GM19023 (cell line): Measurements from ENCODE around the gene TRPC4AP.

Experiments used
- ATAC-seq: cut with Tn5 transposase; IDR thresholded peaks from one replicate; pipeline ENCODE4 v1.9.1; 2021; ENCODE audit warnings: mild to moderate bottlenecking, moderate library complexity; ENCODE audit not compliant: unreplicated experiment

The TRPC4AP gene

DNA sequence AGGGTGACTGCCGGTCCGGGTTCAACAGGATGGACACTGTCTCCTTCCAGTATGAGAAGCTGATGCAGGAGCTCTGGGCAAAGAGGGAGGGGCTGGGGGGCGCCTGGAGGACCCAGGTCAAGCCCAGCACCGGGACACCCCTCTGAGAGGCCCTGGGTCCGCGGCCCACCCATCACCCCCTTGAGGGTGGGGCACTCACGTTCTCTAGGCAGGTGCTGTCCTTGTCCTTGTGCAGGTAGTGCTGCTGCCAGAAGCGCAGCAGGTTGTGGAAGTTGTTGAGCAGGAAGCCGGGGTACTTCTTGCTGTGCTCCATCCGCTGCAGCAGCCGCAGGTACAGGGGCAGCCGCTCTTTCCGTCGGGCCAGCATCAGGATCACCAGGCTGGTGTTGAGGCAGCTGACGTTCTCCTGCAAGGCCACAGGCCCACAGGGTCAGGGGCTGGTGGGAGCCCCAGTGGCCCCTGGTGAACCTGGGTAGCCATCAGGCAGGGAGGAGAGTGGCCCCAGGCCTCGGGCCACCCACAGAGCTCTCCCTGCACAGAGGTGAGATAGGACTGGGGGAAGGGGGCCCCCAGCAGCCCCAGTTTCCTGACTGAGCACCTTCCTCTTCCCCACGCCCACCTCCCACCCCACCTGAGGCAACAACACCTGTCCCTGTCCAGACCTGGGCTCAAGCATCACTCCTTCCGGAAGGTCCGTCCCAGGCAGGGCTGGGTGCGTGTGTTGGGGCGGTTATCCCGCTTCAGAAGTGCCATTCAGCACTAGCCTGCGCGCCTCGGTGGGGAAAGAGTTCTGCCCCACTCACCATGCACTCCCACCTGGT lies 89.2 kb downstream of the TRPC4AP start:
- ATAC-seq = no peak

DNA sequence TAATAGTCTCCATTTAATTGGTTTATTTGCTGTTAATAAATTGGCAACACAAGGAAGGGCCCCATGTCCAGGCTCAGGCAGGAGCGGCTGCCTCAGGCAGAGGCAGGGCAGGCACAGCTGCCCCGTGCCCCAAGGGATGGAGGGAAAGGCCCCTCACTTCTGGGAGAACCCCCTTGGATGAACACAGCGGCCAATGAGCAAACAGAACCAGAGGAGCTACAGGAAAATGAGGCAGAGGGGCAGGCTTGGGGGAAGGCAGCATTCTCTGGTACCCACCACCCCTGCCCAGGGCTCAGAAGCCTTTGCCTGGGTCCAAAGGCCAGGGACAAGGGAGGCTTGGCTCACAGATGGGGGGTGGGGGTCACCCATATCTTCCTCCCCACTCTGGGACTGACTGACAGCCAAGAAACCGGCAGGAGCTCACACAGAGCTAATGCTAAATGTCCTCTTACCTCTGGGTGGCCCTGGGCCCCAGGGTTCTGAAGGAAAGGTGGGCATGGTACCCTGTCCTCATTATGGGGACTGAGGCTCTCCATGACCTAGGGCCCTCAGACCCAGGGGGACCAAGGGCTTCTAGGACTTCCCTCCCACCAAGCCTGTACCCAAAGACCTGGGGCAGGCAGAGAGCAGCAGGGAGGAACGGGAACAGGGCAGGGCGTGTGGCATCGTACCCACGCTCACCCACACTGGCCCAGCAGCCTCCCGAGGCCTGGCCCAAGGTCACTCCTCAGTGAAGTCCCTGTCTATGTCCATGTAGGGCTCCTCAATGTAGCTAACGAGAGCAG lies 90.0 kb downstream of the TRPC4AP start:
- ATAC-seq = no peak

DNA sequence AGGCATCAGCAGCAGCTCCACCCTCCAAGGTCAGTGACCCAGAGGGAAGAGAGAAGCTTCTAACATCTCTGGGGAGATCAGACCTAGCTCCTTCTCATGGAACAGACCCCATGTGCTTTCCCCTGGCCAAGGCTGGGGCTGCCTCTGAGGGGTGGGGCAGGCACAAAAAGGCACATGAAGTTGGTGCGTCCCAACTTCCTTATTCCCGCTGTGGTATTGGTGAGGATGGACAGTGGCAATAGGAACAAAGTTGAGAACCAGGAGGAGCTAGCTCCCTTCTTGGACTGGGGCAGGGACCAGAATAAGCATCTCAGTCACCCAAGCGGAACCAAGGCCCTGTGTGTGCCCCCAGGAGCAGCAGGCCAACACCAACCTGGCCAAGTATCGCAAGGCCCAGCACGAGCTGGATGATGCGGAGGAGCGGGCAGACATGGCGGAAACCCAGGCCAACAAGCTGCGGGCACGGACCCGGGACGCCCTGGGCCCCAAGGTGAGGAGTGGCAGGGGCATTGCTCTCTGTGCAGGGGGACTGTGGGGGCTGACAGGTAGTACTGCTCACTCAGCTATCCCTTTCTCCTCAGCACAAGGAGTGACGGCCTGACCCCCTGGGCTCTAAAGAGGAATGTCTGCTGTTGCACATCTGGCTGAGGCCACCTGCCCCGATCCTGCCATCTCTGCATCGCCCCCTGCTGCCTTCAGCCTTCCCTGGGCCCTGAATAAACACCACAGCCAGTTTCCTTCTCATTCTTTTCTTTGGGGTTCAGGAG lies 90.8 kb downstream of the TRPC4AP start:
- no peak for ATAC-seq

DNA sequence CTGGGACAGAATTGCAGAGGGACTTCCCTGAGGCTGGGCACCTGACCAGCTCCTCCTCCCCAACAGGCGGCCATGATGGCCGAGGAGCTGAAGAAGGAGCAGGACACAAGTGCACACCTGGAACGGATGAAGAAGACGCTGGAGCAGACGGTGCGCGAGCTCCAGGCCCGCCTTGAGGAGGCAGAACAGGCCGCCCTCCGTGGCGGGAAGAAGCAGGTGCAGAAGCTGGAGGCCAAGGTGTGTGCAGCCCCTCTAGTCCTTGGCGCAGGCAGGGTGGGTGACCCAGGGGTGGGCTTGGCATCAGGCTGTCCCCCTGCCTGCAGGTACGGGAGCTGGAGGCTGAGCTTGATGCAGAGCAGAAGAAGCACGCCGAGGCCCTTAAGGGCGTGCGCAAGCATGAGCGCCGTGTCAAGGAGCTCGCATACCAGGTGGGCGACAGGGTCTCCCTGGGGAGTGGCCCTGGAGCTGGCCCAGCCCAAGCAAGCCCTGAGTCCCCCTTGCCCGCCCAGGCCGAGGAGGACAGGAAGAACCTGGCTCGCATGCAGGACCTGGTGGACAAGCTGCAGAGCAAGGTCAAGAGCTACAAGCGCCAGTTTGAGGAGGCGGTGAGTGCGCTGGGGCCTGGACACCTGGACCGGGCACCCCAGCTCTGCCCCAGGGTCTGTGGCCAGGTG lies 91.5 kb downstream of the TRPC4AP start:
- no peak for ATAC-seq

DNA sequence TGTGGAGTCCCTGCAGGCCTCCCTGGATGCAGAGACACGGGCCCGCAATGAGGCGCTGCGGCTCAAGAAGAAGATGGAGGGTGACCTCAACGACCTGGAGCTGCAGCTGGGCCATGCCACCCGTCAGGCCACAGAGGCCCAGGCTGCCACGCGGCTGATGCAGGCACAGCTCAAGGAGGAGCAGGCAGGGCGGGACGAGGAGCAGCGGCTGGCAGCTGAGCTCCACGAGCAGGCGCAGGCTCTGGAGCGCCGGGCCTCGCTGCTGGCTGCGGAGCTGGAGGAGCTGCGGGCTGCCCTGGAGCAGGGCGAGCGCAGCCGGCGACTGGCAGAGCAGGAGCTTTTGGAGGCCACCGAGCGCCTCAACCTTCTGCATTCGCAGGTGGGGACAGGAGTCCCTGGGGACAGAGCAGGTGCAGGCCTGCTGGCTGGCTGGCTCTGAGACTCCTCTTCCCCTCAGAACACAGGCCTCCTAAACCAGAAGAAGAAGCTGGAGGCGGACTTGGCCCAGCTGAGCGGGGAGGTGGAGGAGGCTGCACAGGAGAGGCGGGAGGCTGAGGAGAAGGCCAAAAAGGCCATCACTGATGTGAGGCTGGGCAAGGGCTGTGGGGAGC lies 92.2 kb downstream of the TRPC4AP start:
- no peak for ATAC-seq

DNA sequence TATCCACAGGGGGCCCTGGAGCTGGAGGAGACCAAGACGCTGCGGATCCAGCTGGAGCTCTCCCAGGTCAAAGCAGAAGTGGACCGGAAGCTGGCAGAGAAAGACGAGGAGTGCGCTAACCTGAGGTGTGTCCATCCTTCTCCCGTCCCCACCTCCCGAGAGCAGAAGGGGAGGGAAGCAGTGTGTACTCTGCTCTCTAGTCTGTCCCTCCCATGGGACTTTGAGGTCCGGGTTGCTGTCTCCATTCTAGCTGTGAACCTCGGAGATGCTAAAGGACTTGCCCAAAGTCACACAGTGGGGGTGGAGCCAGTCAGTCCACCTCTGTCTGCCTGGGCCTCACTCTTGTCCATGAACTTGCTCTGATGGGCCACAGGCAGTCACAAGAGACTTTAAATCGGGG lies 92.8 kb downstream of the TRPC4AP start:
- ATAC-seq = no peak

DNA sequence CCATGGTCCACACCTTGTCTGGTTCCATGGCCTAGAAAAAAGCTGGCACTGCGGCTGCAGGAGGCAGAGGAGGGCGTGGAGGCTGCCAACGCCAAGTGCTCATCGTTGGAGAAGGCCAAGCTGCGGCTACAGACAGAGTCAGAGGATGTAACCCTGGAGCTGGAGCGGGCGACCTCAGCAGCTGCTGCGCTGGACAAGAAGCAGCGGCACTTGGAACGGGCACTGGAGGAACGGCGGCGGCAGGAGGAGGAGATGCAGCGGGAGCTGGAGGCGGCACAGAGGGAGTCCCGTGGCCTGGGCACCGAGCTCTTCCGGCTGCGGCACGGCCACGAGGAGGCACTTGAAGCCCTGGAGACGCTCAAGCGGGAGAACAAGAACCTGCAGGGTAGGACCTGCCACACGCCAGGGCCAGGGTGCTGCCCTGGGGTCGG lies 93.6 kb downstream of the TRPC4AP start:
- no peak for ATAC-seq

DNA sequence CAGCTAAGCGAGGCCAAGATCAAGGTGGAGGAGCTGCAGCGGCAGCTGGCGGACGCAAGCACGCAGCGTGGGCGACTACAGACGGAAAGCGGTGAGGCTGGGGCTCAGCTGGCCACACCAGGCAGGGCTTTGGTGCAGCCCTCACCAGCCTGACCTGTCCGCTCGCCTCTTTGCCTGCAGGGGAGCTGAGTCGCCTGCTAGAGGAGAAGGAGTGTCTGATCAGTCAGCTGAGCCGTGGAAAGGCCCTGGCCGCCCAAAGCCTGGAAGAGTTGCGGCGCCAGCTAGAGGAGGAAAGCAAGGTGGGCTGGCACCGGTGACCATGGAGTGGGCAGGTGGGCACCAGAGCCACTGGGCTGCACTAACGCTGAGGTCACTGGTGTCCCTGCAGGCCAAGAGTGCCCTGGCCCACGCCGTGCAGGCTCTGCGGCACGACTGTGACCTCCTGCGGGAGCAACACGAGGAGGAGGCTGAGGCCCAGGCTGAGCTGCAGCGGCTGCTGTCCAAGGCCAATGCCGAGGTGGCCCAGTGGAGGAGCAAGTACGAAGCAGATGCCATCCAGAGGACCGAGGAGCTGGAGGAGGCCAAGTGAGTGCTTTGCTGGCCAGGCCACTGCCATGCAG lies 94.2 kb downstream of the TRPC4AP start:
- no peak for ATAC-seq

DNA sequence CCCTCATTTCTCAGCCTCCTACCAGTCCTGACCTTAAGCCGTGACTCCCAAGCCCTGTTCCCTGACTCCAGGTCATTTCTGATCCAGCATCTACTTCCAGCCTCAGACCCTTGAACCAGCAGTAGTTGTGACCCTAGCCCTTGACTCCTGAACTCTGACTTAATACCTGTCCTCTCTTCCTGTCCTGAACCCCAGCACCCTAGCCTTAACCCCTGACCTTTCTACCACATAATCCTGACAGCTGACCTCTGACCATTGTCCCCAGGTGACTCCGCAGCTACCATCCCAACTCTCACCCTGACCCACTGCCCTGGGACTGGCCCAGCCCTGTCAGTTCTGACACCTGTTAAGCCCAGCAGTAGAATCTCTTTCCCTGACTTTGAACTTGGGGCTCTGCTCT lies 94.8 kb downstream of the TRPC4AP start:
- ATAC-seq = no peak

DNA sequence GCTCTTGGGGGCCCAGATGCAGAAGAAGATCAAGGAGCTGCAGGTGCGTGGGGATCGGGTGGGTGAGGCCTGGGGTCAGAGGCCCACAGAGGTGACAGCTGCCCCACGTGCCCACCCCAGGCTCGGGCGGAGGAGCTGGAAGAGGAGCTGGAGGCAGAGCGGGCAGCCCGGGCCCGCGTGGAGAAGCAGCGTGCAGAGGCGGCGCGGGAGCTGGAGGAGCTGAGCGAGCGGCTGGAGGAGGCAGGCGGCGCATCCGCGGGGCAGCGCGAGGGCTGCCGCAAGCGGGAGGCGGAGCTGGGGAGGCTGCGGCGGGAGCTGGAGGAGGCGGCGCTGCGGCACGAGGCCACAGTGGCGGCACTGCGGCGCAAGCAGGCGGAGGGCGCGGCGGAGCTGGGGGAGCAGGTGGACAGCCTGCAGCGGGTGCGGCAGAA lies 95.5 kb downstream of the TRPC4AP start:
- ATAC-seq = no peak

DNA sequence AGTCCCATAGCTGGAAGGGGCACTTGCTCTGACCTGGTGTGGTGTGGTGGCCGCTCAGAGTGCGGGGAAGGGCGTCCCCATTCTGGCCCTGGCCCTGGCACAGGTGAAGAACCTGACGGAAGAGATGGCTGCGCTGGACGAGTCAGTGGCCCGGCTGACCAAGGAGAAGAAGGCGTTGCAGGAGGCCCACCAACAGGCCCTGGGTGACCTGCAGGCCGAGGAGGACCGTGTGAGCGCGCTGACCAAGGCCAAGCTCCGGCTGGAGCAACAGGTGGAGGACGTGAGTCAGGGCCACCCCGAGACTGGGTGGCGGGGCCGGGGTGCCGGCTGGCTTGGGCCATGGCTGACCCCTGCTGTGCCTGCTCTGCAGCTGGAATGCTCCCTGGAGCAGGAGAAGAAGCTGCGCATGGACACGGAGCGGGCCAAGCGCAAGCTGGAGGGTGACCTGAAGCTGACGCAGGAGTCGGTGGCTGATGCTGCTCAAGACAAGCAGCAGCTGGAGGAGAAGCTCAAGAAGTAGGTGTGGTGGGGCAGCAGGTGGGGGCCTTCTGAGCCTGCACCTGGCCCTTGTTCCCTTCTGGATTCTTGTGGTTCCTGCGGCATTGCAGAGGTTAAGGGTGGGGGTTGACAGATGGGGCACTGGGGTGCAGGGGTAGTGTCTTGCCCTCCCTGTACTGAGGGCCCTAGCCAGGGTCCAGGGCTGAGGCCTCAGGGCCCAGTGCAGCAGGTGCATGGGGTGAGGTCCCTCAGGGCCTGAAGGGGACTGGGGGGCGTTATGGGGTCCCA lies 96.2 kb downstream of the TRPC4AP start:
- no peak for ATAC-seq

DNA sequence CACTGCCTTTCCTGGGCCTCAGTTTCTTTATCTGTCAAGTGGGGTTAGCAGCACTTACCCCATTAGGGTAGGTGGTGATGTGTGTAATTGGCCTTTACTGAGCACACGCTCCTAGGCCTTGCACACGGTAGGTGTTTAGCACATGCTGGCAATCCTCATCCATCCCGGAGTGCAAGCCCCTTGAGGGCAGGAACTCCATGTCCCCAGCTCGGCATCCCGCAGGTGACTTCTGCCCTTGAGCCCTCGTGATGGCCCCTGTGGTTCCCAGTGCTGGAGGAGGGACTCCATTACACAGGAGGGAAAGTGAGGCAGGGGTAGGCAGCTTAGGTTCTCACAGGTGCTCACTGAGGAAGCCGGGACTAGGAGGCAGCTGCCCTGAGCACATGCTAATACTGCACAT lies 96.9 kb downstream of the TRPC4AP start:
- no peak for ATAC-seq

DNA sequence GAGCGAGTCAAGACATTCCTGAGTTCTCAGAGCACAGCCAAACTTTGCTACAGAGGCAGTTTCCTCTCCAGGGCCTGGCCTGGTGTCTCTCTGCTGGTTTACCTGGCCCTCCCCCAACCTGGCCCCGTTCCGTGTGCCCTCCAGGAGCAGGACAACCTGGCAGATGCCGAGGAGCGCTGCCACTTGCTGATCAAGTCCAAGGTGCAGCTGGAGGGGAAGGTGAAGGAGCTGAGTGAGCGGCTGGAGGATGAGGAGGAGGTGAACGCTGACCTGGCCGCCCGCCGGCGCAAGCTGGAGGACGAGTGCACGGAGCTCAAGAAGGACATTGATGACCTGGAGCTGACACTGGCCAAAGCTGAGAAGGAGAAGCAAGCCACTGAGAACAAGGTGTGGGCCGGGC lies 97.4 kb downstream of the TRPC4AP start:
- ATAC-seq = no peak

DNA sequence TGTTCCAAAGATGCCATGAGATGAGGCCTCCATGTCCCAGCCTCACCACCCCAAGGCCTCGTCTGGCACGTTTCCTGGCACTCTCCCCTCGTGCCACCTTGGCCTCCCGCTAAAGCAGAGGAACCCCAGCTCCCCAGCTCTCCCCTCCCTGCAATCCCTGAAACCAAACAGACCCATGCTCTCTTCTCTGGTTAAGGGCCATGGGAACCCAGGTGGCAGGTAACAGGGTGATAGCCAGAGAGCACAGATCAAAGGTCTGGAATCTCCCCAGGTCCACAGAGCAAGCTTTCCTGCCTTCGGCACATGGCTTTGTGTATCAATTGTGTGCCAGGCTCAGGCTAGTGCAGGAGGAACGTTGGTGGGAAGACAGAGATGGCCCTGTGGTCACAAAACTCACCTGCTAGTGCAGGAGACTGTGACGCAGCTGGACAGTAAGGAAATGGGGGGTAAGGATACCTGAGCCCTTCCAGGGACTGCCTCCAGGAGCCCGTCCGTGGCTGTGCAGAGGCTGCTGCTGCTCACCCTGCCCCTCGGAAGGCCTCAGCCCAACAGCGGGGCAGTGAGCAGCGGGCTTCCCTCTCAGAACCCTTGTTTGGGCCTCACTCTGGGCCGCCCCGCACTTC lies 98.0 kb downstream of the TRPC4AP start:
- no peak for ATAC-seq

DNA sequence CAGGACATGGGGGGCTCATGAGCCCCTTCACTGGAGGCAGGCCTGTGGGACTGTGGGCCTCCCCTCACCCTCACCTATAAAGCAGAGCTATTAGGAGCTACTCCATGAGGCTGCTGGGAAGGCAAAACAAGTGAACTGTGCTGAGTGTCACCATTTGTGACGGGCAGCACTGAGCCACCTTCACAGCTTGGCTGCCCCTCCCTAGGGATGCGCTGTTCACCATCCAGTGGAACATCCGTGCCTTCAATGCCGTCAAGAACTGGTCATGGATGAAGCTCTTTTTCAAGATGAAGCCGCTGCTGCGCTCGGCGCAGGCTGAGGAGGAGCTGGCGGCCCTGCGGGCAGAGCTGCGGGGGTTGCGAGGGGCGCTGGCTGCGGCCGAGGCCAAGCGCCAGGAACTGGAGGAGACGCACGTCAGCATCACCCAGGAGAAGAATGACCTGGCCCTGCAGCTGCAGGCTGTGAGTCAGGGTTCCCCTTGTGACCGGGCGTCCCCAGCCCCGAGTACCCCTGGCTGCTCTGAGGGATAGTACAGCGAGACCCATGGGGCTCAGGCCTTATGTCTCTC lies 98.6 kb downstream of the TRPC4AP start:
- no peak for ATAC-seq

DNA sequence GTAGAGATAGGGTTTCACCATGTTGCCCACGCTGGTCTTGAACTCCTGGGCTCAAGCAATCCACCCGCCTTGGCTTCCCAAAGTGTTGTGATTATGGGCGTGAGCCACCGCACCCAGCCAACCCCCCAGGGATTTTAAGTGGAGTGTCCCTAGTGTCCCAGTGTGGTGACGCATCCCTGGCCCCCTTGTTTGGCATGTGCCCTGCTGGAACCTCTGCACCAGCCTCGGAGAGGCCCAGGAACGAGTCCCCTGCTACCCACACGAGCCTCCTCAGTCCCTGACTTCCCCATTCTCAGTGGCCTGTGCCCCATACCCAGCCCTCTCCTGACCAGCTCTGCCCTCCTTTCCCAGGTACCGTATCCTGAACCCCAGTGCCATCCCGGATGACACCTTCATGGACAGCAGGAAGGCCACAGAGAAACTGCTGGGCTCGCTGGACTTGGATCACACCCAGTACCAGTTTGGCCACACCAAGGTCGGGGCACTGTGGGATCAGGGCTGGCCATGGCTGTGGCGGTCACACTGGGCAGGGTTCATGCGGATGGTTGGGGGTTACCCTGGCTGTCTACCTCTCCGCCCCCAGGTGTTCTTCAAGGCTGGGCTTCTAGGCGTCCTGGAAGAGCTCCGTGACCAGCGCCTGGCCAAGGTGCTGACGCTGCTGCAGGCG lies 99.7 kb downstream of the TRPC4AP start:
- ATAC-seq = no peak

DNA sequence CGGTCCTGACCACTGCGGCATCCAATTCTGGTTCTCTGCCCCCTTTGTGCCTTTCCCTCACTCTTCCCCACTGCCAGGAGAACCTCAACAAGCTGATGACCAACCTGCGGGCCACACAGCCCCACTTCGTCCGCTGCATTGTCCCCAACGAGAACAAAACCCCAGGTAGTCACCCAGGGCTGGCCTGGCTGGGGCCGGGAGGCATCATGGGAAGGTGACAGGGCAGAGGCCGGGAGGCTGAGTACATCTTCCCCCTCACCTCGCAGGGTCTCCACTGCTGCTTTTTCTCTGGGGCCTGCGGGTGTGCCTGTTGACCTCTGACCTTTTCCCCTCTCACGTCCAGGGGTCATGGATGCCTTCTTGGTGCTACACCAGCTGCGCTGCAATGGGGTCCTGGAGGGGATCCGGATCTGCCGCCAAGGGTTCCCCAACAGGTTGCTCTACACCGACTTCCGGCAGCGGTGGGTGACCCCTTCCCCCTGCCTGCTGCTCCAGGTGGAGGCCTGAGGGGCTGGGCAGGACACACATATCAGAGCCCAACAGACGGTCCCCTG lies 101.9 kb downstream of the TRPC4AP start:
- ATAC-seq = no peak

DNA sequence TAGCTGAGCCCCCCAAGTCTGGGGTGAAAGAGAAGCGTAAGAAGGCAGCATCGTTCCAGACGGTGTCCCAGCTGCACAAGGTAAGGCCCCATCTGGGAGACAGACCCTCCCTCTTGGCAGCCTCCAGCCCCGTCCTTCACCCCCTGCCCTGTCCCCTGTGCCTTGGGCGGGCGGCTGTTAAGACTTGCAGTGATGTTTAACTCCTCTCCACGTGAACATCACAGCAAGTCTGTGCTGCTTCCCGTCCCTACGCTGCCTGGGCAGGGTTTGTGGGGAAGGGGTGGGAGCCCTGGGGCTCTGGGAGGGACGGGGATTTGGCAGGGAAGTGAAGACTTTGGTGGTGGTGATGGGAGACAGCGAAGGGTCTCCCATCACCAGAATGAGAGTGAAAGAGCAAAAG lies 102.4 kb downstream of the TRPC4AP start:
- no peak for ATAC-seq
